ENCODE data around the gene MORN5.

The MORN5 gene

GRCh38 chr9:122192261-122192875 is 32.7 kb downstream of the MORN5 start:
- no peak for DNase-seq (ENCODE audit: low spot score)
- TF ChIP-seq CTCF (IDR thresholded peaks at IDR 0.05; ENCODE audit: extremely low read depth, insufficient read depth, missing control alignments), result no peak
- in situ Hi-C loops (cut with MboI; ENCODE audit: low pct_unique_long_range_greater_than_20kb, low sequenced_read_pairs, unreplicated experiment), result no loop called here

- no peak for TF ChIP-seq CTCF (IDR thresholded peaks at IDR 0.05; ENCODE audit: extremely low read depth, insufficient read depth, missing control alignments)
- no peak for DNase-seq (ENCODE audit: low spot score)
- in situ Hi-C loops (cut with MboI; ENCODE audit: low pct_unique_long_range_greater_than_20kb, low sequenced_read_pairs, unreplicated experiment), result no loop called here
Observed at GRCh38 chr9:122192914-122193525, 33.3 kb downstream of the MORN5 start.

- in situ Hi-C loops (cut with MboI; ENCODE audit: low pct_unique_long_range_greater_than_20kb, low sequenced_read_pairs, unreplicated experiment), result no loop called here
- no peak for TF ChIP-seq CTCF (IDR thresholded peaks at IDR 0.05; ENCODE audit: extremely low read depth, insufficient read depth, missing control alignments)
- DNase-seq (ENCODE audit: low spot score), result no peak
Observed at GRCh38 chr9:122193651-122194050, 33.9 kb downstream of the MORN5 start.

- TF ChIP-seq CTCF (IDR thresholded peaks at IDR 0.05; ENCODE audit: extremely low read depth, insufficient read depth, missing control alignments), result no peak
- no peak for DNase-seq (ENCODE audit: low spot score)
- in situ Hi-C loops (cut with MboI; ENCODE audit: low pct_unique_long_range_greater_than_20kb, low sequenced_read_pairs, unreplicated experiment), result no loop called here
Observed at GRCh38 chr9:122195875-122196274, 36.2 kb downstream of the MORN5 start.

- no peak for TF ChIP-seq CTCF (IDR thresholded peaks at IDR 0.05; ENCODE audit: extremely low read depth, insufficient read depth, missing control alignments)
- in situ Hi-C loops (cut with MboI; ENCODE audit: low pct_unique_long_range_greater_than_20kb, low sequenced_read_pairs, unreplicated experiment), result no loop called here
- DNase-seq (ENCODE audit: low spot score), result no peak
Observed at GRCh38 chr9:122197426-122197825, 37.7 kb downstream of the MORN5 start.

- in situ Hi-C loops (cut with MboI; ENCODE audit: low pct_unique_long_range_greater_than_20kb, low sequenced_read_pairs, unreplicated experiment), result no loop called here
- no peak for TF ChIP-seq CTCF (IDR thresholded peaks at IDR 0.05; ENCODE audit: extremely low read depth, insufficient read depth, missing control alignments)
- no peak for DNase-seq (ENCODE audit: low spot score)
Observed at GRCh38 chr9:122197882-122198281, 38.2 kb downstream of the MORN5 start.

Data from GM13977 (cell line).